Measurements from ENCODE around the gene SLC16A3.

GRCh38 chr17:82232322-82232820 lies 3.5 kb downstream of the SLC16A3 start:
- TF ChIP-seq CTCF (IDR thresholded peaks at IDR 0.05) (no peak), POLR2A (IDR thresholded peaks at IDR 0.05) (peak in 1 of 3 donors; percentile 2)

All from body of pancreas (tissue), 4 donors.